Transverse colon (tissue), 4 donors: ENCODE results near the gene DSG1. TPM values are rescaled to one million over a fixed set of nuclear protein-coding genes. Genes with fewer than 3 reads are reported as not detected.

Source experiments
- DNase-seq: peaks from one replicate; pipeline ENCODE4 v3.0.0-alpha.2; 2019
- H3K27ac ChIP-seq, 4 donors: fragments of 200-600 bp; sonication (generic); 2 replicates each; pipeline ENCODE4 v1.5.1; 2016 to 2018; ENCODE audit warnings: inconsistent platforms in 4 of 4
- H3K27me3 ChIP-seq: fragments of 200-600 bp; sonication (generic); 2 replicates; pipeline ENCODE4 v1.5.1; 2017; ENCODE audit warnings: inconsistent platforms
- H3K36me3 ChIP-seq, 4 donors: fragments of 200-600 bp; sonication (generic); 2 replicates each; pipeline ENCODE4 v1.5.1; 2017 to 2019; ENCODE audit warnings: inconsistent platforms in 4 of 4
- H3K4me1 ChIP-seq, 4 donors: fragments of 200-600 bp; sonication (generic); 2 replicates each; pipeline ENCODE4 v1.5.1; 2017 to 2020; ENCODE audit warnings: inconsistent platforms in 4 of 4
- H3K4me3 ChIP-seq, 4 donors: fragments of 200-600 bp; sonication (generic); 1 replicate in 1 of 4; 2 replicates in 3 of 4; pipeline versions ENCODE4 v1.5.1 to v1.6.1; 2017 to 2019; ENCODE audit warnings: inconsistent platforms in 4 of 4
- H3K9me3 ChIP-seq, 2 donors: fragments of 200-600 bp; sonication (generic); 2 replicates each; pipeline ENCODE4 v1.5.1; 2017 to 2019; ENCODE audit warnings: inconsistent platforms in 2 of 2
- CTCF ChIP-seq, 5 experiments: fragments of 200-600 bp in 3 of 5; fragments of 450-650 bp in 2 of 5; sonication (generic) in 3 of 5; IDR thresholded peaks; 1 replicate in 2 of 5; 2 replicates in 3 of 5; pipeline ENCODE4 v1.5.1; 2016 to 2017; ENCODE audit warnings: antibody characterized with exemption in 5 of 5, inconsistent platforms in 3 of 5, mild to moderate bottlenecking in 2 of 5, moderate library complexity in 1 of 5
- EP300 ChIP-seq: sonication (generic); formaldehyde crosslinking; IDR thresholded peaks from one replicate; pipeline ENCODE4 v1.6.1; 2017; ENCODE audit warnings: antibody characterized with exemption, low read depth
- POLR2A ChIP-seq: fragments of 450-650 bp; IDR thresholded peaks from one replicate; pipeline ENCODE4 v1.6.1; 2016; ENCODE audit warnings: antibody characterized with exemption, mild to moderate bottlenecking, moderate library complexity
- POLR2AphosphoS5 ChIP-seq, 3 donors: sonication (generic); formaldehyde crosslinking; IDR thresholded peaks; one replicate each; pipeline ENCODE4 v1.6.1; 2016; ENCODE audit warnings: antibody characterized with exemption in 3 of 3
- WGBS, 2 donors: methylation state at CpG; one replicate each; pipeline ENCODE4 v1.1.5; 2018; ENCODE audit warnings: low coverage in 1 of 2; 5-methylcytosine and 5-hydroxymethylcytosine counted together
- in situ Hi-C, 4 donors: fragments of 200-750 bp; cut with MboI; loops; one replicate each; pipeline versions ENCODE4 v1.15.0 to v1.15.1; 2017; ENCODE audit warnings: low sequenced_read_pairs in 3 of 4, low pct_ligation_motif_present in 1 of 4, low pct_unique_long_range_greater_than_20kb in 1 of 4
- intact Hi-C: fragments of 100-400 bp; cut with DNase I; formaldehyde crosslinking; loops from one replicate; pipeline ENCODE4 v1.15.1; 2023; ENCODE audit warnings: low total_unique reads
- total RNA-seq, 4 donors: library from RNA; depleted of rRNA; stranded (reverse); fragments of >200 nt; gene quantifications; one replicate each; pipeline ENCODE4 v1.1.0, GENCODE V29; 2016

The DSG1 gene
- total RNA-seq, result under 1 TPM in 1 of 4 donors, not detected in 3; 0.16 TPM

- TF ChIP-seq EP300 (no peak), POLR2AphosphoS5 (IDR thresholded peaks at IDR 0.05) (no peak), CTCF (IDR thresholded peaks at IDR 0.05) (no peak), POLR2A (no peak)
- Histone ChIP-seq H3K27ac (no peak within 1 kb of the TSS), H3K36me3 (no peaks in the 10 kb centered on the region), H3K9me3 (no peaks in the 10 kb centered on the region), H3K4me1 (no peaks in the 10 kb centered on the region), H3K27me3 (no peaks in the 10 kb centered on the region), H3K4me3 (no peak within 1 kb of the TSS)
- no peak for DNase-seq
- in situ Hi-C loops, result no loop called here
- 60 to 83% methylated on average over 1 to 3 of the region's 3 CpGs for WGBS, 2 donors
- intact Hi-C loops, result no loop called here
Observed at GRCh38 chr18:31317860-31318259, at the start of gene DSG1. Gene DSG1 (plus strand): TSS chr18:31318160. CDS start chr18:31318301, 141 bp downstream.

GRCh38 chr18:31268985-31269406, 49.0 kb upstream of the DSG1 start:
- in situ Hi-C loops, result loop anchor here in 1 of 4 donors (25.0 kb wide), 1 partner anchor 243 kb away; no protein-coding TSS in a partner anchor
- intact Hi-C loops, result no loop called here
- TF ChIP-seq EP300 (no peak), CTCF (IDR thresholded peaks at IDR 0.05) (no peak), POLR2AphosphoS5 (IDR thresholded peaks at IDR 0.05) (no peak), POLR2A (no peak)
- H3K27ac ChIP-seq, result peak overlapping the region in 1 of 4 donors; percentile 51
- no peaks in the 10 kb centered on the region for H3K27me3 ChIP-seq
- H3K4me3 ChIP-seq, result no peak overlapping the region
- H3K36me3 ChIP-seq, result no peaks in the 10 kb centered on the region
- no peak for DNase-seq
- no peaks in the 10 kb centered on the region for H3K9me3 ChIP-seq
- H3K4me1 ChIP-seq, result peaks cover 0 to 18% (median 7%) of the 10 kb centered on the region in 4 donors
- WGBS, 2 donors, result 17 to 48% methylated on average over 1 of the region's 1 CpG

- no peak overlapping the region for H3K4me3 ChIP-seq
- no peaks in the 10 kb centered on the region for H3K27me3 ChIP-seq
- no peaks in the 10 kb centered on the region for H3K36me3 ChIP-seq
- TF ChIP-seq POLR2A (no peak), EP300 (no peak), CTCF (IDR thresholded peaks at IDR 0.05) (no peak), POLR2AphosphoS5 (IDR thresholded peaks at IDR 0.05) (no peak)
- H3K27ac ChIP-seq, result peak overlapping the region in 2 of 4 donors; percentile 32 to 51
- intact Hi-C loops, result no loop called here
- peaks cover 0 to 20% (median 8%) of the 10 kb centered on the region in 4 donors for H3K4me1 ChIP-seq
- no peak for DNase-seq
- no peaks in the 10 kb centered on the region for H3K9me3 ChIP-seq
- 43 to 50% methylated on average over 3 to 6 of the region's 6 CpGs for WGBS, 2 donors
- in situ Hi-C loops, result loop anchor here in 1 of 4 donors (25.0 kb wide), 1 partner anchor 243 kb away; no protein-coding TSS in a partner anchor
Observed at GRCh38 chr18:31269566-31269965, 48.4 kb upstream of the DSG1 start.

- 87 to 92% methylated on average over 4 of the region's 4 CpGs for WGBS, 2 donors
- Histone ChIP-seq H3K27ac (no peak overlapping the region), H3K36me3 (no peaks in the 10 kb centered on the region), H3K4me1 (peaks cover 5 to 30% (median 15%) of the 10 kb centered on the region in 4 donors), H3K27me3 (no peaks in the 10 kb centered on the region), H3K4me3 (no peak overlapping the region), H3K9me3 (no peaks in the 10 kb centered on the region)
- in situ Hi-C loops, result loop anchor here in 1 of 4 donors (25.0 kb wide), 1 partner anchor 242 kb away; no protein-coding TSS in a partner anchor
- no peak for TF ChIP-seq POLR2AphosphoS5 (IDR thresholded peaks at IDR 0.05)
- no peak for TF ChIP-seq POLR2A
- TF ChIP-seq CTCF (IDR thresholded peaks at IDR 0.05), result no peak
- no peak for TF ChIP-seq EP300
- intact Hi-C loops, result no loop called here
- DNase-seq, result no peak
Observed at GRCh38 chr18:31270578-31270977, 47.4 kb upstream of the DSG1 start.
